GM21619 (cell line): ENCODE measurements around the gene SWT1.
A peak's percentile ranks its signal among the peaks of the same experiment; 100 is the strongest.

Experiments
- ATAC-seq: cut with Tn5 transposase; IDR thresholded peaks from one replicate; pipeline ENCODE4 v1.9.1; 2021; ENCODE audit not compliant: unreplicated experiment

SWT1 gene

DNA sequence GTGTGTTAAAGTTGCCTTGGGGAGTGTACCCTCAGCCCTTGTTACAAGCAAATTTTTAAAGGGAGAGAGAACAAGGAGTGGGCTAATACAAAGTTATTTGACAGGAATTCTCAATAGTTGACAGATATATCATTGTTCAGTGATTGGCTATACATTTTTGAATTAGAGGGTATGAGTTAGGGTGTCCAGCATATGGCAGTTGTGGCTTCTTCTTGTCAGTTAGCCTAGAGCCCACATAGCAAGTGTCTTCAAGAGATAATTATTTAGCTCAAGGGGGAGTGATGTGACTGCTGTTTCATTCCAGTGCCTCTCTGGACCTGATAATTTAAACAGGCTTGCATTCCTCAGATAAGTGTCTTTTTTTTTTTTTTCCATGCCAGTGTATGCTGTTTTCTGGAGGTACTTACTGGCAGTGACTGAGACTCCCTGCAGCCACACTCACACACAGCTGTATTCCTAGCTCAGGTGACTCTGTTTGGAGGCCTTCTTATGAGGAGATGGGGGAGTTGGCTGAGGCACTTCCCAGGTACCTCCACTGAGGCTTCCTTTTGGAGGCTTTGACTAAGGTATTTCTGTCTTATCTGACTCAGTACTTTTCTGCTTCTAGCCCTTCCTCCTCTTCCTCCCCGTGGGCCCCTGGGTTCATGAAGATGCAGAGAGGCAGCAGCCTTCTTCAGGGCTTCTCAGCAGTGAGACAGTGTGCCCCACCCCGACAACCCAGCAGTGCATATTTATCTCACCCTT lies 127.7 kb downstream of the SWT1 start:
- ATAC-seq, result no peak

DNA sequence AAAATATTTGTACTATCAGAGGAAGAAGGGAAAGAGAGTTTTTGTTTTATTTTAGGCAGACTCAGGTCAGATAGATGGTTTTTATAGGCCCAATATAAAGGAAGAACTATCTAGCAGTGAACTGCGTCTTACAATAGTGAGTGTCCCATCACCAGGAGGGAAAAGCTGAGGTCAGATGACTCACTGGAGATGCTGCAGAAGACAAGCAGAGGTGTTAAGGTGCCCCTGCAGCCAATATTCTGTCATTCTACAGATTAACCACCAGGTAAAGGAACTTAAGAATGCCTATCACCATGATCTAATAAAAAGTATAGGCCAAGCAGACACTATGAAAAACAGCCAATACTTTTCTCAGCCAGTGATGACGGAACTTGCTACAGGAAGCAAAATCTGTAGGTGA lies 130.5 kb downstream of the SWT1 start:
- ATAC-seq, result no peak

DNA sequence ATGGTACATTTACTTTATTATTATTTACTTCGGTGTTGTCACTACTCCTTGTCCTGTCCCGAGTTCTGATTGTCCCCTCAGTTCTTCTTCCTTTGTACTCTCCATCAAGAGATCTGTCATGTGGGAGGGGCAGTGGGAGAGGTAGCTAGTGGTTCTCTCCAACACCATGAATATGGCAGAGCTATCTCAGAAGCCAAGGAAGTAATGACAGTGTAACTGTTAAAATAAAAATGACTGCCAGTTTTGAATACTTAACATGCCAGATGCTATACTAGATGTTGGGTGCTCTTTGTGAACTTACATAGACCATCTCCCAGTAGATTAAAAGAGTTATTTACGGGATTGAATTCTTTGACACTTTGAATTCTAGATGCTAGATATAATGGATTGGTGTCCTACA lies 131.5 kb downstream of the SWT1 start:
- ATAC-seq, result no peak

DNA sequence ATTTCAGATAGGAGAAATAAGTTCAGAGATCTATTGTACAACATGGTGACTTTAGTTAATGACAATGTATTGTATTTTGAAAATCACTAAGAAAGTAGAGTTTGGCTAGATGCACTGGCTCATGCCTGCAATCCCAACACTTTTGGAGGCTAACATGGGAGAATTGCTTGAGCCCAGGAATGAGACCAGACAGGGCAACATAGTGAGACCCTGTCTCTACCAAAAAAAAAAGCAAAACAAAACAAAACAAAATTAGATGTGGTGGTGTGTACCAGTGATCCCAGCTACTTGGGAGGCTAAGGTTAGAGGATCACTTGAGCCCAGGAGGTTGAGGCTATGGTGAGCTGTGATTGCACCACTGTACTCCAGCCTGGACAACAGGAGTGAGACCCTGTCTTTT lies 132.9 kb downstream of the SWT1 start:
- ATAC-seq, result no peak

DNA sequence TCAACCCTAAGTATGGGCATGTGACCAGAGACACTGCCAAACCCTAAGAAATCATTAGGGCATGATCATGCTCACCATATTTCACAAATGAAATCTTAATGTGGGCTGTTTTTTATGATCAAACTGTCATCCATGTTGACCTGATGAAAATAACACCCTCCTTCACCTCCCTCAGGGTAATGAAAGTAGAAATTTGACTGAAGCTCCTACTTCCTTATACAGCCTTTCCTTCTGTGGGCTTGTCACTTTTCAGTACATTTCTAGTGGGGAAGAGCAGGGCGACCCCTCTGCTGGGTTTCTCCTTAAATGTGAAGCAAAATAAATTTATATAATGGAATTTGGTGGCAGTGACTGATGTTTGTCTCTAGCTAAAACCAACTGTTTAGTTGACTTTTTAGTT lies 134.2 kb downstream of the SWT1 start:
- peak; percentile 48 for ATAC-seq

DNA sequence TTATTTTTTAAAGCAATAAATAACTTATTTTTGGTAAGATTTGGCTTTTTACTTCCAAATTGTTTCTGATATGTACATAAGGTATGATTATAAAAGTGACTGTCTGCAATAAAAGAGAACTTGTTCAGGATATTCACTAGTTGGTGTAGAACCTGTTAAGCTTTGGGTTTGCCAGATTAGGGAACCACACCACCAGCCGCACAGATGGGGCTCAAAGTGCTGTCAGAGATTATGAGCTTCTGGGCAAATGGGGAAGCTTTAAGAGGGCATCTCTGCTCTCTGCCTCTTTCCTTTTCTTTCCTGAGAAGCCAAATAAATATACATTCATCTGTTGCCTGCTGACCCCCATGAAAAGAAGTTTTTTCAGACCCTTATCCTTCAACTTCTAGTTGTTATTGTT lies 134.7 kb downstream of the SWT1 start:
- ATAC-seq, result no peak

DNA sequence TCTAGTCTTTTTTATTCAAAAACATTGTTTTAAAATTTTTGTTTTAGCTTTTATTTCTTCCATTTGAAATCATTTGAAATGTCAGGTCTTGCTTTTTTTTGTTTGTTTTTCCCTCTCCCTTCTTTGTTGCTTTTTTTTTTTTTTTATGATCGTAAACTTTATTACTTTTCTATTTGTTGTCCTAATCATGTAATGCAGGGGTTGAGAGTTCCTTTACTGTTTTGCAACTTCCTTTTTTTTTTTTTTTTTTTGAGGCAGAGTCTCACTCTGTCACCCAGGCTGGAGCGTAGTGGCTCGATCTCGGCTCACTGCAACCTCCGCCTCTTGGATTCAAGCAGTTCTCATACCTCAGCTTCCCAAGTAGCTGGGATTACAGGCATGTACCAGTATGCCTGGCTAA lies 135.3 kb downstream of the SWT1 start:
- ATAC-seq, result no peak

DNA sequence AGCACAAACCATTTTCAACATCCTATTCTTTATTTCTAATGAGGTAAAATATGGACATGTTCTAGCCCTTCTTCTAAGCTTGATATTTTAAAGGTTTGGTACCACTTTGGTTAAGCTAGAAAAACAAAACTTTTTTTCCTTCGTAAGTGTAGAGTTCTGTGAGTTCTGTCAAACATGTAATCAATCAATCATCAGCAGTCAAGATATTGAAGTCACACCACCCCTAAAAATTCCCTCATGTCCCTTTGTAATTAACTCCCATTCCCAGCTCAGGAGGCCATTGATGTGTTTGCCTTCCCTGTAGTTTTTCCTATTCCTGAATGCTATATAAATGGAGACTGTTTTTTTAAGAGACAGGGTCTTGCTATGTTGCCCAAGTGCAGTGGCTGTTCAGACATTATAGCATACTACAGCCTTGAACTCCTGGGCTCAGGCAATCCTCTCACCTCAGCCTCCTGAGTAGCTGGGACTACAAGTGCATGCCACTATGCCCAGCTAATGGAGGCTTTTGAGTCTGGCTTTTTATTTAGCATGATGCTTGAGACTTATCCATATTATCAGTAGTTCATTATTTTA lies 137.1 kb downstream of the SWT1 start:
- ATAC-seq, result no peak

DNA sequence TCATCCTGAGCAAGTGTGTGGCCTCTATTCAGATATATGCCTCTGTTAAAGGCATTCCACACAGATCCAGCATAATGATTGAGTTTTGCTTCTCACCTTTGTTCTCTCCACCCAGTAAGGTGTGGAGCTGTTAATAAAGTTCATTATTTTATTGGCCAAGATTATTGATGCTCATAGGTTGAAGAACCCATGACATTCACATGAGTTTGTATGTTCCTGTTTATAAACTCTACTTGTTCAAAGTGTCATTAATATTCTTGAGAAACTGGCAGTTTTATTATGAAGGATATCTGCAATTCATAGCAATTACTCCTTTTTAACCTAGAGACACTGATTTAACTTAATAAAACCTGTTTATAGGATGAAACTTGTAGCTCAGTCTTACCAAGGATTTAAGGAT lies 138.1 kb downstream of the SWT1 start:
- ATAC-seq, result no peak

DNA sequence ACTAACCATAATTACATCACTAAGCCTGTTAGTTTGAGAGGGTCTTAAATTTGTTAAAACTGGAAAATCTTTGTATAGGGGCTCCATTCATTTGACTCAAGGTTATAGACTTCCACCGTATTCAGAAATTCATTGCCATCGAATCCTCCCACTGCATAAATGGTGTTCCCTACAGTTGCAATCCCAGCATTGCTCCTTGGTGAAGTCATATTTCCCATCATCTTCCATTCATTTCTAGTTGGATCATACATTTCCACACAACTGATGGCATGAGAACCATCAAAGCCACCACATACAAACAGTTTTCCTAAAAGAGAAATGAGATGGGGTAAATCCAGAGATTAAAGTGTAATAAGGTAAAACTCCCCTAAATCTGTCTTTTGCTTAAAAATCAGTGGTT lies 141.0 kb downstream of the SWT1 start:
- ATAC-seq, result no peak

DNA sequence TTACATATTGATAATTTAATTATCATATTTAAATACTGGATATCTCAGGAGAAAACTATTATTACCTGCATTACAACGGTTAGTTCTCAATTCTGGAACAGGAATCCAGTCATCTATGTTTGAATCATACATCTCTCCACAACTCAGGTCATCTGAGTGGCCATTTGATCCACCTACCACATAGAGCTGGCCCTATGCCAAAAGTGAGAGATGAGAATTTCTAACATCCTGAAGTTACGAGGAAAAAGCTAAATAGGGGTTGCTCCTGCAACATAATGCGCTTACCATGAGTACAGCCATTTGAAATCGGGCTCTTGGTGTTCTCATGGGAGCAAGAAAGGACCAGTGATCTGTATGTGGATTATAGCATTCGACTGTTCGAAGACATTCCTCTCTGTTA lies 143.2 kb downstream of the SWT1 start:
- ATAC-seq, result no peak

DNA sequence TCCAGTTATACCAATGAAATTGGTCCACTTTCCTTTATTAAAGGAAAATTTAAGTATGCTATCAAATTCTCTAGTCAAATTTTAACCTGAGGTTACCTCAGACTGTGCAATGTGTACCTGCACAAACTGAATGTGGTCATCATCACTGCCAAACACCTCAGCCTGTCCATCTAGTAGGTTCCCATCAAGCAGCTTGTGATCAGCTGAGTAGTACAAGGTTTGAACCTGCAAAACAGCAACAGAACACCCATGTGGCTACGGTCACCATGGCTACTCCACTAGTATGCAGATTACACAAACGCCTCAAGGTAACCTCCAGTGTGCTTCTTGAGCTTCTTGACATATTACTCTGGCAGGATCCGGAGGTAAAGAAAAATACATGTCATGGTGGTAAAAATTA lies 148.5 kb downstream of the SWT1 start:
- ATAC-seq, result no peak

DNA sequence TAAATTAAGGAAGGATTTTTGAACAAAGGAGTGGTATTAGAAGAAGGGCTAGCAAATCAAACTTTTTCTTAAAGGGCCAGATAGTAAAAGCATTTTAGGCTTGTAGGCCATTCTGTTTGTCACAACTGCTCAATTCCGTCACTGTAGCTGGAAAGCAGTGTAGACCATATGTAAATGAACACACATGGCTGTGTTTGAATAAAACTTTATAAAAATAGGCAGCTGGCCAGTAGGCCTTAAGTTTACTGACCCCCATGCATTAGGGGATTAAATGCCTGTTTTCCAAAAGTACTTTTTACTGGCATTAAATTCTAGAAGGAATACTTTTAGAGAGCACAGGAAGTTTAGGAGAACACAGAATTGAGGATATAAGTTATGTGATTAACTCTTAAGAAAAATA lies 151.2 kb downstream of the SWT1 start:
- ATAC-seq, result no peak

DNA sequence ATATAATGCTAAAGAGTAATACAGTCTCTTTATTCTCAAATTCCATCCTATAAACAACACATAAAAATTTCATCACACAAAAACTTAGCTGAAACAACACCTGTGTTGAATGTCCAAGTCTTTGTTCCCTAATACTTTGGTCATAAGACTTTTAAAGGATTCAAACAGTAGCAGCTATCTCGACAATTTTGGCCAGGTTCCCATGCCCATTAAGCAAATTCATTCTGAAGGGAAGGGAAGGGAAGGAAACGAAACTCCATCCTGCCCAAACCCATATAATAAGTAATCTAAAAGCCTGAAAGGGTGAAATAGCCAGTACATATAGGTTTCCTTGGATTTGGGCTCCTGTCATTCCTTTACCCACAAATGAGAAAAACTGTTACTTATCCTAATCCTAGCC lies 152.6 kb downstream of the SWT1 start:
- ATAC-seq, result no peak

DNA sequence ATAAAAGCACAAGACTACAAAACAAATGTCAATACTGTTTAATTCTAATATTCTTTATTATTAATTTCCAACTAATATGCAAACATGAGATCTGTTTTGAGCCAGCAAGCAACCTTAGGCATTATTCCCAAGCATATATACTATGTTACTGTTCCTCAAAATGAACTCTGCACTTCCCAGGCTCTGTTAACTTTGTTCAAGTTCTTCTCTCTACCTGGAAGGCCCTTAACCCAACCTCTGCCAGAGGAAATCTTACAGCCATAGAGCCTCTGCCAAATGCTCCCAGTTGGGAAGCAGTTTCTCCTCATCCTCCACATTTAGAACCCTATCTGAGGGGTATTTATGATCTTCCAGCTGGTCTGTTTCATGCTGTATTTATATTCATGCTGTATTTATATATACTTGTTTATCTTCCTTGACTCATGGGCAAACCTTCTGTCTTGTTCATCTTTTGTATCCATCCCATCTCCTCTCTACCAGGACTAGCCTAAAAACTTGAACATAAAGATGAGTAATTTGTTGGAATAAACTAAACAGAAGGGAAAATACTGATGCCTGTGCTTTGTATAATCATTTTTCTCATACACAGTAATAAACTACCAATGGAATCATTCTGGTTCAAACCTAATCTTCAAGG lies 154.7 kb downstream of the SWT1 start:
- no peak for ATAC-seq

DNA sequence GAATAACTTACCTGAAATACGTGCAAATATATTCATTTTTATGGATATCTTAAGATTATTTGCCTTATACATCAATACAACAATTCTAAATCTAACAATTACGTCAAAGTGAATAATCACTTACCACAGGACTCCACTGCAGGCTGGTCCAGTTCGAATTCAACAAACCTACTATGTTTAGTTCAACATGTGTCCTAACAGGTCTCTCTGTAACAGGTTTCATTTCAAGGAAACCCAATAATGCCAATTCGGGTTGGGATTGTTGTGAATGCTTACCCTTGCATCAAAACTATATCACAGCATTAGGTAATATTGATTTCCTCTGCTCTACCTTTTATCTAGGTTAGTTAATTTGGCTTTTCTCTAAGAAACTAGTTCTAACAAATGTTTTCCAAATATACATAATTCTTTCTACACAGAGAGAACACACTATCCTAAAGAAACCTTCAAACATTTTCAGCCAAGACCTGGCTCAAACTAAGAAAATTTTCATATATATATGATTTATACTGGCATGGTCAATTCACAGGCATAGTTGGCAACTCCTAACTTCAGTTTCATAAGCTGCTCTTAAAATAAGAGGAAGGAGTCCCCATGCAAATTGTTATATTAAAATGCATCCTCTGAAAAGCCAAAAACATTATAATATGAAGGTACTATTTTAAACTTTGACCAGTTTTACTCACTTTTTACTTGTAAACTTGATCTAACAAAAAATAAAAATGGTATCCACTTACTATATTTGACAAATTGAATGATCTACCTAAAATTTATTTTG lies 155.6 kb downstream of the SWT1 start:
- ATAC-seq, result no peak

DNA sequence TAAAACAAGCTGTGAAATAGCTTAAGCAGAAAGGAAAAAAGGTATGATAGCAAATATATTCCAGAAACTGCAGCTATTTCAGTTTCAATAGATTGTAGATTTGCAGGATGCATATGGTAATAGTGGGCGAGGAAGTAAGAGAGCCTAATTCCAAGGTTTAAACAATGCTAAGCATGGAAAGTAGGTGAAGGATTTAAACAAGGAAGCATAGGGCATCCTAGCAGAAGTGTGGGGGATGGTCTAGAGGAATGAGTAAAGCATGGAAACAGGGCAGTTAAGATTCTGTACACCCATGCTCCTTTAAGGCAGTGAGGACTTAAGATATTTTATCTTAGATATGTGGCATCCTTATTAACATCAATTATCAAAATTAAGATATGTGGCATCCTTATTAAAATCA lies 157.4 kb downstream of the SWT1 start:
- ATAC-seq, result no peak

DNA sequence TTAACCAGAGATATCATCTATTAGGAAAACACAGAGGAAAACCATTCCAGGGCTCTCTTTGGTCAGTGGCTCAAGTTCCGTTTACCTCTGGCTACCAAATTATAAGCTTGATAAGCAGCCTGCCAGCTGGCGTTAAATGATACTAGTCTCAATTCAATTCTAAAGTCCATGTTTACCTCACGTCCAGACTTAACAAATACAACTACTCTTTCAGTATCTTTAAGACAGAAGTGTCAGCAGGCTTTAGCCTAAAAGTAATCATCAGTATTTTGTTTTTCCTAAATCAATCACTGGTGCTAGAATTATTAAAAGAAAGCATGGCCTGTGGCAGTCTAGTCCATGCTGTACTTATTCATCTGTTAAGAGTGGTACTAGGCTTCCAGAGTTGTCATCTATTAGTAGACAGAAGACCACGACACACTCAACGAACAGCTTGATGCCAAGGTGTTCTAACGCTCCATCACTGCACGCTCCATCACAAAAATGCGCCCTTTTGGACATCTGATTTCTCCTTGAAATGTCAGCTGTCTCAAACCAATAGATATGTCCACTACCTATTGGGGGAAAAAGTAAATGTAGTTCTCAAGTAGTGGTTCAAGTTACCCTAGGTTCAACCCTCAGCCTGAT lies 158.6 kb downstream of the SWT1 start:
- ATAC-seq, result no peak

DNA sequence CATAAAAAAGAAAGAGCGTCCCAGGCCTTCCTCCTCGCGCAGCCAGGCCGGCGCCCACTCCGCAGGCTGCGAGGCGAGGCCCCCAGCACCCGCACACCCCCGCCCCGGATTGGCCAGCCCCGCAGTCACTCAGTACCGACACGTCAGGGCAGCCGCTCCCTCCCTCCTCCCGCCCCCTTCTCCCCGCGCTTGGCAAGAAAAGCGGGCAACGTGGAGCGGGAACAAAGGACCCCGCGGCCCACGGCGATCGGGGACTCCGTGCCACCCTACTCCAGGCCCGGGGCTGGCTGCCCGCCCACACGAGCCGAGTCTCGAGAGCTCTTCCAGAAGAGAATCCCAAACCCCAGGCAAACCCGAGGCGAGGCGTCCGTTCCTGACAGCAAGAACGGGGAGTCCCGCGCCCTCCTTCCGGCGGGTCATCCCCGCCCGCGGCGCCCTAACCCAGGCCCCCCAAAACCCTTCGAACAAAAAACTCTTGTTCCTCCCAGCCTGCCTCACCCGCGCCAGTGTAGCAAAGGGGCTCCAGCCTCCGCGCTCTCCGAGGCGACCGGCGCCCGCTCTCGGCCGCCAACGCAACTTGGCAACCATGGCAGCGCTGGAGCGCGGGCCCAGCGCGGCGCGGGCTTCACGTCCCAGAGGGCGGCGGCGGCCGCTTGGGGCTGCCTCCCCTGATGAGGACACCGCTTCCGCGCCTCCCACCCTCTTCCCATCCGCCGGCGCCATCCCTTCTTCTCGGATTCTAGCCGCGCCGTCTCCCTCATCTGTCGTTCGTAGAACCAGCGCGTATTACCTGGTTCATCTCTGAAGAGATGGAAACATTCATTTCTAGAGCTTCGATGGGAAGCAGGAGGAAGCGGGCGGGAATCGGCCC lies 159.4 kb downstream of the SWT1 start:
- ATAC-seq, result peak; percentile 50
